ENCODE data around the gene KLHL29. TPM values are rescaled to one million over a fixed set of nuclear protein-coding genes. Genes with fewer than 3 reads are reported as not detected.

KLHL29 gene
- total RNA-seq, 1 experiment from 2014 or later, result 3.4 TPM

- Histone ChIP-seq H3K36me3 (ENCODE audit: low read depth) (no peaks in the 10 kb centered on the region), H2AFZ (no peak overlapping the region), H4K20me1 (ENCODE audit: insufficient read depth) (no peaks in the 10 kb centered on the region), H3K4me2 (no peak overlapping the region), H3K79me2 (ENCODE audit: low read depth) (no peaks in the 10 kb centered on the region), H3K4me1 (replicated peaks; ENCODE audit: insufficient read depth) (no peaks in the 10 kb centered on the region), H3K27me3 (ENCODE audit: insufficient read depth, low read depth) (no peaks in the 10 kb centered on the region), H3K4me3 (no peak overlapping the region), H3K27ac (no peak overlapping the region), H3F3A (ENCODE audit: insufficient read depth, low read depth) (no peaks in the 10 kb centered on the region), H3K9me3 (ENCODE audit: insufficient read depth, low read depth) (no peaks in the 10 kb centered on the region), H3K9me2 (ENCODE audit: insufficient read depth) (no peaks in the 10 kb centered on the region)
- POLR2A ChIA-PET (ENCODE audit: unreplicated experiment), result no interaction called here
- intact Hi-C loops (cut with micrococcal nuclease; ENCODE audit: unreplicated experiment), result no loop called here
- CTCF ChIA-PET, result no interaction called here
- no peak for DNase-seq
- TF ChIP-seq EZH2 (IDR thresholded peaks at IDR 0.05; ENCODE audit: low read depth) (no peak), CTCF (conservative IDR thresholded peaks at IDR 0.05) (no peak)
- no TSS peak for BruUV-seq (replicated peaks)
These were observed 272.4 kb downstream of the KLHL29 start for GRCh38 chr2:23657371-23657770.

GRCh38 chr2:23657934-23658333, 273.0 kb downstream of the KLHL29 start:
- no peaks in the 10 kb centered on the region for H3K9me2 ChIP-seq (ENCODE audit: insufficient read depth)
- ChIA-PET POLR2A (ENCODE audit: unreplicated experiment) (no interaction called here), CTCF (no interaction called here)
- no peaks in the 10 kb centered on the region for H3K9me3 ChIP-seq (ENCODE audit: insufficient read depth, low read depth)
- intact Hi-C loops (cut with micrococcal nuclease; ENCODE audit: unreplicated experiment), result no loop called here
- H3K27me3 ChIP-seq (ENCODE audit: insufficient read depth, low read depth), result no peaks in the 10 kb centered on the region
- H3K79me2 ChIP-seq (ENCODE audit: low read depth), result no peaks in the 10 kb centered on the region
- no peak overlapping the region for H2AFZ ChIP-seq
- DNase-seq, result no peak
- no peak overlapping the region for H3K4me2 ChIP-seq
- H3K36me3 ChIP-seq (ENCODE audit: low read depth), result no peaks in the 10 kb centered on the region
- TF ChIP-seq EZH2 (IDR thresholded peaks at IDR 0.05; ENCODE audit: low read depth) (no peak), CTCF (conservative IDR thresholded peaks at IDR 0.05) (no peak)
- no TSS peak for BruUV-seq (replicated peaks)
- no peak overlapping the region for H3K27ac ChIP-seq
- no peaks in the 10 kb centered on the region for H3K4me1 ChIP-seq (replicated peaks; ENCODE audit: insufficient read depth)
- H3F3A ChIP-seq (ENCODE audit: insufficient read depth, low read depth), result no peaks in the 10 kb centered on the region
- H4K20me1 ChIP-seq (ENCODE audit: insufficient read depth), result no peaks in the 10 kb centered on the region
- H3K4me3 ChIP-seq, result no peak overlapping the region

- no peaks in the 10 kb centered on the region for H3K27me3 ChIP-seq (ENCODE audit: insufficient read depth, low read depth)
- H3K4me2 ChIP-seq, result no peak overlapping the region
- ChIA-PET CTCF (no interaction called here), POLR2A (ENCODE audit: unreplicated experiment) (no interaction called here)
- H3F3A ChIP-seq (ENCODE audit: insufficient read depth, low read depth), result no peaks in the 10 kb centered on the region
- no peak overlapping the region for H2AFZ ChIP-seq
- no peak overlapping the region for H3K27ac ChIP-seq
- no TSS peak for BruUV-seq (replicated peaks)
- no peaks in the 10 kb centered on the region for H3K4me1 ChIP-seq (replicated peaks; ENCODE audit: insufficient read depth)
- no peak for TF ChIP-seq EZH2 (IDR thresholded peaks at IDR 0.05; ENCODE audit: low read depth)
- no peak for TF ChIP-seq CTCF (conservative IDR thresholded peaks at IDR 0.05)
- no peaks in the 10 kb centered on the region for H3K36me3 ChIP-seq (ENCODE audit: low read depth)
- no peak for DNase-seq
- no peaks in the 10 kb centered on the region for H3K79me2 ChIP-seq (ENCODE audit: low read depth)
- no peaks in the 10 kb centered on the region for H3K9me3 ChIP-seq (ENCODE audit: insufficient read depth, low read depth)
- no peaks in the 10 kb centered on the region for H4K20me1 ChIP-seq (ENCODE audit: insufficient read depth)
- no peak overlapping the region for H3K4me3 ChIP-seq
- intact Hi-C loops (cut with micrococcal nuclease; ENCODE audit: unreplicated experiment), result no loop called here
- no peaks in the 10 kb centered on the region for H3K9me2 ChIP-seq (ENCODE audit: insufficient read depth)
These were observed 273.5 kb downstream of the KLHL29 start for GRCh38 chr2:23658466-23658942.
